ENCODE data around the gene LUC7L2. TPM values are rescaled to one million over a fixed set of nuclear protein-coding genes. Genes with fewer than 3 reads are reported as not detected.

The LUC7L2 gene
- total RNA-seq, 1 experiment from 2014 or later: 71.8 TPM

DNA sequence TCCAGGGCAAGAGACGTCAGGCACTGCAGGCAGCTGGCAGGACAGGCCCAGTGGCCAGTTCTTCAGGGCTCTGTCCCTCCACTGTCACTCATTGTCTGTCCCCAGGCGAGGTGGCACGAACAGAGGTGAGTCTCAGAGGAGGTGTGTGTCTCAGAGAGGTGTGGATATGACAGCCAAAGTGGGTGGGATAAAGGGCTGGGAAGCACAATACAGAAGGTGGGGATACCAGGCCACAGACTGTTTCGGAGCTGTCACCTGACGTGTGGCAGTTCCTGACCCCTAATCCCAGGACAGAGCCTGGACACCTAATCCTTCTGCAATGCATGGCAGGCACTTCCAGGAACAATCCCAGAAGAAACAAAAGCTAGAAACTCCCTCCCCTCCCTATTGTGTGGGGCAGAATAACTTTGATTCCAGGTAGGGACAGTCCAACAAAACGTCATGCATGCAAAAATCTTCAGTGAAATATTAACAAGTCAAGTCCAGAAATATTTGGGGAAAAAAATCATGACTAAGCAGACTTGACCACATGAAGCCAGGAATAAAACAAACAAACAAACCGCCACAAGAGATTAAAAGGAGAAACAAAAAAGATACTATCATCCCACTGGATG is 112.2 kb downstream of the LUC7L2 start:
- no peak for DNase-seq (ENCODE audit: low spot score)
- in situ Hi-C loops (cut with HindIII; ENCODE audit: low sequenced_read_pairs): no loop called here

Other genes with a start within 250 kb of the LUC7L2 start
- 2.6 and 4.1 TPM in 2 replicates for gene UBN2, start 128.7 kb upstream of the LUC7L2 start, total RNA-seq (2014; rRNA removed; shearing (Covaris generic))
- 12.3 and 15.1 TPM in 2 replicates for gene FMC1, start 18.6 kb upstream of the LUC7L2 start, total RNA-seq (2014; rRNA removed; shearing (Covaris generic))
- gene KLRG2, start 123.8 kb downstream of the LUC7L2 start, total RNA-seq (2014; rRNA removed; shearing (Covaris generic)): 0.06 TPM in 1 of 2 replicates, not detected in the other
- gene CLEC2L, start 163.8 kb downstream of the LUC7L2 start, total RNA-seq (2014; rRNA removed; shearing (Covaris generic)): 1.4 and 23.0 TPM in 2 replicates